ENCODE results near the gene SLC1A5. TPM values are rescaled to one million over a fixed set of nuclear protein-coding genes. Genes with fewer than 3 reads are reported as not detected.

Gene SLC1A5
- polyA plus RNA-seq, 1 of the 3 experiments (the other 2 are of a cell fraction): 80.4 TPM

- no peak for DNase-seq
- H3K36me3 ChIP-seq (replicated peaks in 1 of 2; ENCODE audit: control insufficient read depth in 1 of 2, insufficient read depth in 2 of 2, low read length in 1 of 2): peaks cover 0 to 3% of the 10 kb centered on the region in 2 experiments
- H3K9ac ChIP-seq: no peak overlapping the region
- H4K20me1 ChIP-seq (ENCODE audit: insufficient read depth): peaks cover 5% of the 10 kb centered on the region; the same call in 1 of the 2 replicates
- H3K27me3 ChIP-seq (ENCODE audit: insufficient read depth): no peaks in the 10 kb centered on the region
- no peaks in the 10 kb centered on the region for H3K9me2 ChIP-seq
- peaks cover 13 to 31% of the 10 kb centered on the region in 2 experiments; a peak in 3 of 4 replicates for H3K4me1 ChIP-seq (ENCODE audit: control insufficient read depth in 1 of 2, insufficient read depth in 2 of 2, low read depth in 1 of 2, low read length in 1 of 2)
- H3K4me3 ChIP-seq (ENCODE audit: low read depth in 2 of 2, low read length in 1 of 2): no peak overlapping the region
- 91% methylated on average over 9 of the region's 9 CpGs for WGBS (ENCODE audit: low lambda C conversion rate)
- POLR2A ChIA-PET: interaction anchor here (0.6 to 1.5 kb wide), 2 partner anchors 45 to 168 kb away, joined by 4 to 6 read pairs; no protein-coding TSS in a partner anchor
- H3K79me2 ChIP-seq (ENCODE audit: insufficient read depth): peaks cover 44% of the 10 kb centered on the region
- TF ChIP-seq EZH2phosphoT487 (IDR thresholded peaks at IDR 0.05; ENCODE audit: borderline replicate concordance, low read depth): no peak
- no peak for TF ChIP-seq GABPA (IDR thresholded peaks at IDR 0.05; ENCODE audit: low read depth)
- TF ChIP-seq POLR2AphosphoS5 (IDR thresholded peaks at IDR 0.05; ENCODE audit: low read depth, low read length): no peak
- TF ChIP-seq YY1 (IDR thresholded peaks at IDR 0.05; ENCODE audit: low read depth): no peak
- no peak for TF ChIP-seq NRF1 (IDR thresholded peaks at IDR 0.05; ENCODE audit: low read depth, low read length)
- TF ChIP-seq RXRA (IDR thresholded peaks at IDR 0.05; ENCODE audit: borderline replicate concordance, low read depth): no peak
- TF ChIP-seq ELF1 (IDR thresholded peaks at IDR 0.05): no peak
- TF ChIP-seq CHD2 (IDR thresholded peaks at IDR 0.05; ENCODE audit: low read length, partially characterized antibody): no peak
- TF ChIP-seq EP300 (IDR thresholded peaks at IDR 0.05; ENCODE audit: borderline replicate concordance in 1 of 2, low read depth in 1 of 2, low read length in 1 of 2): no peak
- no peak for TF ChIP-seq JUND (IDR thresholded peaks at IDR 0.05)
- TF ChIP-seq NFIC (IDR thresholded peaks at IDR 0.05; ENCODE audit: borderline replicate concordance): no peak
- TF ChIP-seq TAF1 (IDR thresholded peaks at IDR 0.05; ENCODE audit: borderline replicate concordance, low read depth, low read length): no peak
- CTCF ChIA-PET: interaction anchor here (1.2 to 2.3 kb wide), 5 partner anchors 24 to 52 kb away, joined by 3 to 16 read pairs (median 7); no protein-coding TSS in a partner anchor
- H3K4me2 ChIP-seq: no peak overlapping the region
- no peak overlapping the region for H3K27ac ChIP-seq (ENCODE audit: low read depth in 2 of 2, low read length in 1 of 2)
- H3F3A ChIP-seq (replicated peaks; ENCODE audit: insufficient read depth): peaks cover 39% of the 10 kb centered on the region
- no peaks in the 10 kb centered on the region for H3K9me3 ChIP-seq
- H2AFZ ChIP-seq (ENCODE audit: low read depth): no peak overlapping the region
Observed at GRCh38 chr19:46788968-46789338, 559 bp upstream of the SLC1A5 start.

GRCh38 chr19:46787331-46788261, 798 bp downstream of the SLC1A5 start:
- 0% methylated on average over 20 of the region's 80 CpGs for WGBS (ENCODE audit: low lambda C conversion rate)
- H3K36me3 ChIP-seq (replicated peaks in 1 of 2; ENCODE audit: control insufficient read depth in 1 of 2, insufficient read depth in 2 of 2, low read length in 1 of 2): peaks cover 3 to 15% of the 10 kb centered on the region in 2 experiments
- no peaks in the 10 kb centered on the region for H3K9me2 ChIP-seq
- peak overlapping the region; percentile 87 to 92 for H3K27ac ChIP-seq (ENCODE audit: low read depth in 2 of 2, low read length in 1 of 2)
- peak overlapping the region; percentile 91 for H3K9ac ChIP-seq
- H3K79me2 ChIP-seq (ENCODE audit: insufficient read depth): peaks cover 58% of the 10 kb centered on the region
- no peak overlapping the region for H2AFZ ChIP-seq (ENCODE audit: low read depth)
- peak overlapping the region; percentile 98 for H3K4me2 ChIP-seq
- DNase-seq: peak; percentile 74
- ChIA-PET POLR2A (interaction anchor here (0.6 to 1.5 kb wide), 4 partner anchors 40 to 53 kb away, joined by 3 to 6 read pairs (median 4); no protein-coding TSS in a partner anchor), CTCF (interaction anchor here (1.0 to 2.3 kb wide), 10 partner anchors 21 to 53 kb away, joined by 3 to 16 read pairs (median 4); no protein-coding TSS in a partner anchor)
- no peaks in the 10 kb centered on the region for H3K9me3 ChIP-seq
- no peaks in the 10 kb centered on the region for H3K27me3 ChIP-seq (ENCODE audit: insufficient read depth)
- H3K4me3 ChIP-seq (ENCODE audit: low read depth in 2 of 2, low read length in 1 of 2): peak overlapping the region; percentile 62 to 95
- H3F3A ChIP-seq (replicated peaks; ENCODE audit: insufficient read depth): peaks cover 26% of the 10 kb centered on the region
- peaks cover 18 to 36% of the 10 kb centered on the region in 2 experiments; a peak in 3 of 4 replicates for H3K4me1 ChIP-seq (ENCODE audit: control insufficient read depth in 1 of 2, insufficient read depth in 2 of 2, low read depth in 1 of 2, low read length in 1 of 2)
- peaks cover 9% of the 10 kb centered on the region; the same call in 1 of the 2 replicates for H4K20me1 ChIP-seq (ENCODE audit: insufficient read depth)
- TF ChIP-seq MXI1 (IDR thresholded peaks at IDR 0.05; ENCODE audit: low read depth, low read length) (peak; percentile 60), USF2 (IDR thresholded peaks at IDR 0.05; ENCODE audit: borderline replicate concordance, low read depth, low read length) (peak; percentile 37; the same call in 1 of the 2 replicates), FOSL2 (IDR thresholded peaks at IDR 0.05; ENCODE audit: borderline replicate concordance, low read depth) (no peak), ZBTB33 (IDR thresholded peaks at IDR 0.05; ENCODE audit: borderline replicate concordance, low read depth) (no peak), GATA2 (CRISPR knock-in tag; IDR thresholded peaks at IDR 0.05) (no peak), MEF2A (IDR thresholded peaks at IDR 0.05; ENCODE audit: borderline replicate concordance, low read depth) (no peak), SIN3A (IDR thresholded peaks at IDR 0.05; ENCODE audit: borderline replicate concordance, low read depth, low read length) (peak; percentile 47; the same call in 1 of the 2 replicates), EP300 (IDR thresholded peaks at IDR 0.05; ENCODE audit: borderline replicate concordance in 1 of 2, low read depth in 1 of 2, low read length in 1 of 2) (no peak), FOXJ3 (CRISPR knock-in tag; IDR thresholded peaks at IDR 0.05) (no peak), IRF3 (IDR thresholded peaks at IDR 0.05; ENCODE audit: low read depth, low read length) (no peak), MAX (IDR thresholded peaks at IDR 0.05; ENCODE audit: low read depth) (peak; percentile 66; the same call in 1 of the 2 replicates), NRF1 (IDR thresholded peaks at IDR 0.05; ENCODE audit: low read depth, low read length) (no peak)

All from SK-N-SH (cell line).